HCT116 (cell line): ENCODE data around the gene PKN1.

Experiments used
- JUND ChIP-seq: IDR thresholded peaks from 2 replicates; pipeline ENCODE4 v1.6.1; 2012
- POLR2A ChIP-seq: IDR thresholded peaks from 2 replicates; pipeline ENCODE4 v1.7.0; 2011; ENCODE audit warnings: borderline replicate concordance; ENCODE audit not compliant: insufficient read depth, insufficient read length; ENCODE audit errors: extremely low read depth
- POLR2AphosphoS5 ChIP-seq: IDR thresholded peaks from 2 replicates; pipeline ENCODE4 v1.6.1; 2011; ENCODE audit warnings: mild to moderate bottlenecking, low read depth, low read length, moderate library complexity
- TF ChIP-seq, protein P1 (sequence below), 3 experiments: fragments of 200-600 bp in 1 of 3; sonication (generic) in 1 of 3; IDR thresholded peaks in 2 of 3; conservative IDR thresholded peaks in 1 of 3; 2 replicates each; pipeline ENCODE4 v1.5.1; 2012 to 2017; ENCODE audit warnings: low read depth in 2 of 3, low read length in 2 of 3, antibody characterized with exemption in 1 of 3, borderline replicate concordance in 1 of 3, control low read depth in 1 of 3, mild to moderate bottlenecking in 1 of 3, mixed read lengths in 1 of 3, mixed run types in 1 of 3, moderate library complexity in 1 of 3; ENCODE audit not compliant: insufficient read depth in 1 of 3
- TF ChIP-seq, protein P2 (sequence below): IDR thresholded peaks from 2 replicates; pipeline ENCODE4 v1.6.1; 2012

- peak; percentile 39; the same call in 1 of the 2 replicates for TF ChIP-seq POLR2AphosphoS5
- TF ChIP-seq, protein P1, sequence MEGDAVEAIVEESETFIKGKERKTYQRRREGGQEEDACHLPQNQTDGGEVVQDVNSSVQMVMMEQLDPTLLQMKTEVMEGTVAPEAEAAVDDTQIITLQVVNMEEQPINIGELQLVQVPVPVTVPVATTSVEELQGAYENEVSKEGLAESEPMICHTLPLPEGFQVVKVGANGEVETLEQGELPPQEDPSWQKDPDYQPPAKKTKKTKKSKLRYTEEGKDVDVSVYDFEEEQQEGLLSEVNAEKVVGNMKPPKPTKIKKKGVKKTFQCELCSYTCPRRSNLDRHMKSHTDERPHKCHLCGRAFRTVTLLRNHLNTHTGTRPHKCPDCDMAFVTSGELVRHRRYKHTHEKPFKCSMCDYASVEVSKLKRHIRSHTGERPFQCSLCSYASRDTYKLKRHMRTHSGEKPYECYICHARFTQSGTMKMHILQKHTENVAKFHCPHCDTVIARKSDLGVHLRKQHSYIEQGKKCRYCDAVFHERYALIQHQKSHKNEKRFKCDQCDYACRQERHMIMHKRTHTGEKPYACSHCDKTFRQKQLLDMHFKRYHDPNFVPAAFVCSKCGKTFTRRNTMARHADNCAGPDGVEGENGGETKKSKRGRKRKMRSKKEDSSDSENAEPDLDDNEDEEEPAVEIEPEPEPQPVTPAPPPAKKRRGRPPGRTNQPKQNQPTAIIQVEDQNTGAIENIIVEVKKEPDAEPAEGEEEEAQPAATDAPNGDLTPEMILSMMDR (IDR thresholded peaks at IDR 0.05 in 2 of 3, conservative IDR thresholded peaks at IDR 0.05 in 1 of 3; ENCODE audit: borderline replicate concordance in 1 of 3, insufficient read depth in 1 of 3, low read depth in 2 of 3, low read length in 2 of 3): no peak
- TF ChIP-seq JUND: no peak
- no peak for TF ChIP-seq POLR2A
- TF ChIP-seq, protein P2, sequence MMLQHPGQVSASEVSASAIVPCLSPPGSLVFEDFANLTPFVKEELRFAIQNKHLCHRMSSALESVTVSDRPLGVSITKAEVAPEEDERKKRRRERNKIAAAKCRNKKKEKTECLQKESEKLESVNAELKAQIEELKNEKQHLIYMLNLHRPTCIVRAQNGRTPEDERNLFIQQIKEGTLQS: no peak
Observed at GRCh38 chr19:14418856-14419105, 14.3 kb upstream of the PKN1 start.
